Measurements from ENCODE around the gene CATSPER1.

DNA sequence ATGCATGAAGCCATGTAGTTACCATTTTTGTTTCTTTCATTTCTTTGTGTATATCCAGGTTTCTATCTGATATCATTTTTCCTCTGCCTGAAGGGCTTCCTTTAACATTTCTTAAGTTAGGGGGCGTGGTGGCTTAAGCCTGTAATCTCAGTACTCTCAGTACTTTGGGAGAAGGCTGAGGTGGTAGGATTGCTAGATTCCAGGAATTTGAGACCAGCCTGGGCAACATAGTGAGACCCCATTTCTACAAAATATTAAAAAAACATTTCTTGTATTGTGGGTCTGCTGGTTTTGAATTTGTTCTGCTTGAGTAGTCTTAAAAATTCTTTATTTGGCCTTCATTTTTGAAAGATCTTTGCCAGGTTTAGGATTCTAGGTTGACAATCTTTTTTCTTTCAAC, 38.3 kb upstream of the CATSPER1 start:
- TF ChIP-seq POLR2AphosphoS5 (IDR thresholded peaks at IDR 0.05; ENCODE audit: borderline replicate concordance, low read depth, low read length) = no peak
- no peak for TF ChIP-seq EZH2 (IDR thresholded peaks at IDR 0.05)
- TF ChIP-seq FOXP2 (optimal IDR thresholded peaks at IDR 0.05; ENCODE audit: control extremely low read depth, extremely low read length, insufficient read depth) = no peak

All from SK-N-MC (cell line).